NB4 (cell line): ENCODE data around the gene REEP3.

Experiments
- DNase-seq: peaks from one replicate; pipeline ENCODE4 v3.0.0; 2010; ENCODE audit warnings: low read depth
- H3K4me3 ChIP-seq: one replicate; pipeline ENCODE4 v1.5.1; 2011; ENCODE audit warnings: mild to moderate bottlenecking, low read depth, low read length, moderate library complexity
- MYC ChIP-seq: IDR thresholded peaks from 2 replicates; pipeline ENCODE4 v1.6.1; 2011; ENCODE audit warnings: low read depth, low read length
- POLR2A ChIP-seq: IDR thresholded peaks from 2 replicates; pipeline ENCODE4 v1.6.1; 2011; ENCODE audit warnings: mild to moderate bottlenecking; ENCODE audit not compliant: insufficient read length; ENCODE audit errors: extremely low read depth
- TF ChIP-seq, protein P1 (sequence below): IDR thresholded peaks from 2 replicates; pipeline ENCODE4 v1.6.1; 2011; ENCODE audit warnings: low read depth, low read length
- TF ChIP-seq, protein P2 (sequence below): IDR thresholded peaks from one replicate; pipeline ENCODE4 v1.5.1; 2012; ENCODE audit warnings: low read depth, low read length

Gene REEP3

DNA sequence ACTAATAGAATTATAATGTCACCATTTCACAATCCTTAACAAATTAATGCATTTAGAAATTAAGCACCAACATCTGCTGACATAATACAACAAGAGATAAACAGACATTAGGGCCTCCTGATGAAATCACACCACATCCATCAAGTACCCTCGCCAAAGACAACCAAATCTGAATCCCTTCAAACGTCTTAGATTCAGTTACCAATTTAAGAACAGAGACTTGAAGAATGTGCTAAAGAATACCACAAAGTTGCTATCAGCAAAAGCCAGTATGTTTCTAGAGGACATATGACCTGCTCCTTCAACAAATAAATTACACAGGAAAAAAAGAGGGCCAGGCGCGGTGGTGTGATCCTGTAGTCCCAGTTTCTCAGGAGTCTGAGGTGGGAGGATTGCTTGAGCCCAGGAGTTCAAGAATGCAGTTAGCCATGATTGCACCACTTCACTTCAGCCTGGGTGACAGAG lies 144.5 kb downstream of the REEP3 start:
- TF ChIP-seq, protein P1, sequence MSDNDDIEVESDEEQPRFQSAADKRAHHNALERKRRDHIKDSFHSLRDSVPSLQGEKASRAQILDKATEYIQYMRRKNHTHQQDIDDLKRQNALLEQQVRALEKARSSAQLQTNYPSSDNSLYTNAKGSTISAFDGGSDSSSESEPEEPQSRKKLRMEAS: no peak
- TF ChIP-seq MYC: no peak
- TF ChIP-seq, protein P2, sequence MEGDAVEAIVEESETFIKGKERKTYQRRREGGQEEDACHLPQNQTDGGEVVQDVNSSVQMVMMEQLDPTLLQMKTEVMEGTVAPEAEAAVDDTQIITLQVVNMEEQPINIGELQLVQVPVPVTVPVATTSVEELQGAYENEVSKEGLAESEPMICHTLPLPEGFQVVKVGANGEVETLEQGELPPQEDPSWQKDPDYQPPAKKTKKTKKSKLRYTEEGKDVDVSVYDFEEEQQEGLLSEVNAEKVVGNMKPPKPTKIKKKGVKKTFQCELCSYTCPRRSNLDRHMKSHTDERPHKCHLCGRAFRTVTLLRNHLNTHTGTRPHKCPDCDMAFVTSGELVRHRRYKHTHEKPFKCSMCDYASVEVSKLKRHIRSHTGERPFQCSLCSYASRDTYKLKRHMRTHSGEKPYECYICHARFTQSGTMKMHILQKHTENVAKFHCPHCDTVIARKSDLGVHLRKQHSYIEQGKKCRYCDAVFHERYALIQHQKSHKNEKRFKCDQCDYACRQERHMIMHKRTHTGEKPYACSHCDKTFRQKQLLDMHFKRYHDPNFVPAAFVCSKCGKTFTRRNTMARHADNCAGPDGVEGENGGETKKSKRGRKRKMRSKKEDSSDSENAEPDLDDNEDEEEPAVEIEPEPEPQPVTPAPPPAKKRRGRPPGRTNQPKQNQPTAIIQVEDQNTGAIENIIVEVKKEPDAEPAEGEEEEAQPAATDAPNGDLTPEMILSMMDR: no peak
- TF ChIP-seq POLR2A: no peak
- H3K4me3 ChIP-seq: no peak overlapping the region
- no peak for DNase-seq

- no peak for DNase-seq
- H3K4me3 ChIP-seq: no peak overlapping the region
- TF ChIP-seq, protein P2: no peak
- TF ChIP-seq, protein P1: no peak
- TF ChIP-seq MYC (no peak), POLR2A (no peak)
Measured at GRCh38 chr10:63666836-63667383, 145.7 kb downstream of the REEP3 start.

DNA sequence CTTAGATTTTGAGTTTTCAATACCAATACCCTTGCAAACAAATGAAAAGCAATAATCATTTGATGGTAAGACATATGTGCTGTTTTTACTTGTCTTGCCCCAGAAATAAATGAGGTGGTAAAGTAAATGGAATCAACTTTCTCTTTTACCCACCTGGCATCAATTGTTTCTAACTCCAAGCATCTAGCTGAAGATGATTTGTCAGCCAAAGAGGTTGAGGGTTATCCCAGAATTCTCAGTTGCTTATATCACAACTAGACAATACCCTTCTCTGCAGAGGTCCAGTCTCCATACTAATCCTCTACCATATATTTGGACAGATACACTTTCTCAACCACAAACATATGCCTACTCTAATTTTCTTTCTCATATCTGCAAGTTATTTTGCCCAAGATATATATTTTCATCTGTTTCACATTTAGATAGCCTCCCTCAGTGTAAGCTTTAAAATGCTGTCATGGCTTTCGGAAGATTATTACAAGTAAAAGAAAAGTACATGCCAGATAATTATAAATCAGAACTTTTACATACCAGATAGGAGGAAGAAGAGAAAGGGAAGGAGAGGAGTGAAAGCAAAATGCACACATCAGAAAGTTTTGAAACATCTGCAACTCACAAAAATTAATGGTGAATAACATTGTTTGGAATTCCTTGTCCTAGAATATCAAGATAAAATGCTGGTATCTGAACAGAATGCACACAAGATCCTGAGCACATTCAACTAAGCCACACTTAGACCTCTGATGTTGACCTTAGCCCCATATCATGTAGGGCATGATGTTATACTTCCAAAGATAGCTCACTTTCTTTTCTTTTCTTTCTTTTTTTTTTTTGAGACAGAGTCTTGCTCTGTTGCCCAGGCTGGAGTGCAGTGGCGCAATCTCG lies 146.6 kb downstream of the REEP3 start:
- TF ChIP-seq, protein P1: no peak
- TF ChIP-seq, protein P2: no peak
- TF ChIP-seq MYC: no peak
- no peak for TF ChIP-seq POLR2A
- no peak for DNase-seq
- no peak overlapping the region for H3K4me3 ChIP-seq

- TF ChIP-seq, protein P2: no peak
- TF ChIP-seq MYC (no peak), POLR2A (no peak)
- TF ChIP-seq, protein P1: no peak
- DNase-seq: no peak
- no peak overlapping the region for H3K4me3 ChIP-seq
Measured at GRCh38 chr10:63670291-63670898, 149.2 kb downstream of the REEP3 start.

DNA sequence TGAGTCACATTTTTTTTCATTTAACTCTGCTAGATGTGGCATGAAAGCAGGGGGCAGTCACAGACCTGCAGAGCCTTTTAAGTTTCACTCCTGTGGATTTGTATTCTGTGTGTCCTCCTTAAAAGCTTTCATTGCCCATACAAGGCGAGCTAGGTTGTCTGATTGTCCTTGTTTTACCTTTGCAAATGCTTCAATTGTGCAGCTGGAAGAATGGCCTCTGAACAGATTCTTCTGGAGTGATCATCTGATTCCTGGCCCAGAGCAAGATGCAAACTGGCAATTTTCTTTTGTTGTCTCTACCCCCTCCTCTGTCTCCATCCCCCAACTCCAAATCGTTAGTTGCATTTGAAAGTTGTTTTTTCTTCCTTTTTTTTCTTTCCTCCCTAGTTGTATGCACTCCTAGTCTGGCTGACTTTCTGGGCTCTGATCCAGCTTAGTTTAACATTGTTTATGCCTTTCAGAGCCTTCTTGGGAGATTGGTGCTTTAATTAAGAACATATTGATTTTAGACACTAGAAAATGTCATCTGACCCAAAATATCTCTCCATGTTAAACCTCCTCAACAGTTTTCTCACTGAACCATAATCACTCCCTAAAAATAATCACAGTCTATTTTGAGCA lies 150.2 kb downstream of the REEP3 start:
- no peak for TF ChIP-seq POLR2A
- TF ChIP-seq, protein P1: no peak
- TF ChIP-seq MYC: no peak
- TF ChIP-seq, protein P2: no peak
- no peak for DNase-seq
- no peak overlapping the region for H3K4me3 ChIP-seq
